ENCODE data around the gene GCH1. TPM values are rescaled to one million over a fixed set of nuclear protein-coding genes. Genes with fewer than 3 reads are reported as not detected.
"Not testable (repeated sequence)": the region's sequence is repeated elsewhere in the genome, so short reads cannot be mapped to it uniquely, and the experiment has no call there.

Gene GCH1
- total and polyA plus RNA-seq, 2 donors (not counting 1 experiment from before 2014, with no cell fraction given): 1.3 to 1.5 TPM

- no peaks in the 10 kb centered on the region for H3K9me3 ChIP-seq (ENCODE audit: control insufficient read depth, insufficient read depth, low read depth, low read length)
- H3K4me2 ChIP-seq (ENCODE audit: extremely low read depth, insufficient read depth, low read length): no peak overlapping the region
- H3K4me3 ChIP-seq (replicated peaks in 1 of 4; ENCODE audit: control extremely low read depth in 1 of 4, insufficient read depth in 1 of 4, low read depth in 3 of 4, low read length in 4 of 4): no peak overlapping the region
- H4K20me1 ChIP-seq (ENCODE audit: control insufficient read depth, extremely low read depth, insufficient read depth, low read length): no peaks in the 10 kb centered on the region
- H2AFZ ChIP-seq (ENCODE audit: low read length): no peak overlapping the region
- no peak overlapping the region for H3K27ac ChIP-seq (ENCODE audit: insufficient read depth, low read length)
- no peaks in the 10 kb centered on the region for H3K79me2 ChIP-seq (ENCODE audit: control insufficient read depth, insufficient read depth, low read length)
- H3K27me3 ChIP-seq (ENCODE audit: control insufficient read depth, insufficient read depth, low read length): no peaks in the 10 kb centered on the region
- no peak for DNase-seq (ENCODE audit: low read depth in 2 of 2)
- H3K4me1 ChIP-seq (ENCODE audit: control insufficient read depth, extremely low read depth, insufficient read depth, low read length): no peaks in the 10 kb centered on the region
- H3K9ac ChIP-seq (ENCODE audit: insufficient read depth, low read length): no peak overlapping the region
- TF ChIP-seq, protein P1, sequence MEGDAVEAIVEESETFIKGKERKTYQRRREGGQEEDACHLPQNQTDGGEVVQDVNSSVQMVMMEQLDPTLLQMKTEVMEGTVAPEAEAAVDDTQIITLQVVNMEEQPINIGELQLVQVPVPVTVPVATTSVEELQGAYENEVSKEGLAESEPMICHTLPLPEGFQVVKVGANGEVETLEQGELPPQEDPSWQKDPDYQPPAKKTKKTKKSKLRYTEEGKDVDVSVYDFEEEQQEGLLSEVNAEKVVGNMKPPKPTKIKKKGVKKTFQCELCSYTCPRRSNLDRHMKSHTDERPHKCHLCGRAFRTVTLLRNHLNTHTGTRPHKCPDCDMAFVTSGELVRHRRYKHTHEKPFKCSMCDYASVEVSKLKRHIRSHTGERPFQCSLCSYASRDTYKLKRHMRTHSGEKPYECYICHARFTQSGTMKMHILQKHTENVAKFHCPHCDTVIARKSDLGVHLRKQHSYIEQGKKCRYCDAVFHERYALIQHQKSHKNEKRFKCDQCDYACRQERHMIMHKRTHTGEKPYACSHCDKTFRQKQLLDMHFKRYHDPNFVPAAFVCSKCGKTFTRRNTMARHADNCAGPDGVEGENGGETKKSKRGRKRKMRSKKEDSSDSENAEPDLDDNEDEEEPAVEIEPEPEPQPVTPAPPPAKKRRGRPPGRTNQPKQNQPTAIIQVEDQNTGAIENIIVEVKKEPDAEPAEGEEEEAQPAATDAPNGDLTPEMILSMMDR (conservative IDR thresholded peaks at IDR 0.05 in 1 of 2, IDR thresholded peaks at IDR 0.05 in 1 of 2; ENCODE audit: low read depth in 1 of 2, low read length in 2 of 2): no peak
- no peak for TF ChIP-seq EZH2 (IDR thresholded peaks at IDR 0.05; ENCODE audit: low read length, missing control alignments)
- H3K36me3 ChIP-seq (ENCODE audit: control insufficient read depth, insufficient read depth, low read length): no peaks in the 10 kb centered on the region
Measured at GRCh38 chr14:54918427-54918826, 15.8 kb upstream of the GCH1 start.

- H3K9ac ChIP-seq (ENCODE audit: insufficient read depth, low read length): no peak overlapping the region
- TF ChIP-seq, protein P1 (conservative IDR thresholded peaks at IDR 0.05 in 1 of 2, IDR thresholded peaks at IDR 0.05 in 1 of 2; ENCODE audit: low read depth in 1 of 2, low read length in 2 of 2): no peak
- TF ChIP-seq EZH2 (IDR thresholded peaks at IDR 0.05; ENCODE audit: low read length, missing control alignments): no peak
- H3K4me3 ChIP-seq (replicated peaks in 1 of 4; ENCODE audit: control extremely low read depth in 1 of 4, insufficient read depth in 1 of 4, low read depth in 3 of 4, low read length in 4 of 4): no peak overlapping the region
- H3K27me3 ChIP-seq (ENCODE audit: control insufficient read depth, insufficient read depth, low read length): no peaks in the 10 kb centered on the region
- DNase-seq (ENCODE audit: low read depth in 2 of 2): no peak
- H4K20me1 ChIP-seq (ENCODE audit: control insufficient read depth, extremely low read depth, insufficient read depth, low read length): no peaks in the 10 kb centered on the region
- H3K36me3 ChIP-seq (ENCODE audit: control insufficient read depth, insufficient read depth, low read length): no peaks in the 10 kb centered on the region
- no peak overlapping the region for H3K27ac ChIP-seq (ENCODE audit: insufficient read depth, low read length)
- no peaks in the 10 kb centered on the region for H3K9me3 ChIP-seq (ENCODE audit: control insufficient read depth, insufficient read depth, low read depth, low read length)
- H3K79me2 ChIP-seq (ENCODE audit: control insufficient read depth, insufficient read depth, low read length): no peaks in the 10 kb centered on the region
- H2AFZ ChIP-seq (ENCODE audit: low read length): no peak overlapping the region
- no peaks in the 10 kb centered on the region for H3K4me1 ChIP-seq (ENCODE audit: control insufficient read depth, extremely low read depth, insufficient read depth, low read length)
- no peak overlapping the region for H3K4me2 ChIP-seq (ENCODE audit: extremely low read depth, insufficient read depth, low read length)
Measured at GRCh38 chr14:54916101-54916500, 13.5 kb upstream of the GCH1 start.

- Histone ChIP-seq H2AFZ (ENCODE audit: low read length) (no peak overlapping the region), H3K9ac (ENCODE audit: insufficient read depth, low read length) (no peak overlapping the region), H3K4me1 (ENCODE audit: control insufficient read depth, extremely low read depth, insufficient read depth, low read length) (no peaks in the 10 kb centered on the region), H3K36me3 (ENCODE audit: control insufficient read depth, insufficient read depth, low read length) (no peaks in the 10 kb centered on the region), H3K27ac (ENCODE audit: insufficient read depth, low read length) (no peak overlapping the region), H4K20me1 (ENCODE audit: control insufficient read depth, extremely low read depth, insufficient read depth, low read length) (no peaks in the 10 kb centered on the region), H3K9me3 (ENCODE audit: control insufficient read depth, insufficient read depth, low read depth, low read length) (no peaks in the 10 kb centered on the region), H3K4me3 (replicated peaks in 1 of 4; ENCODE audit: control extremely low read depth in 1 of 4, insufficient read depth in 1 of 4, low read depth in 3 of 4, low read length in 4 of 4) (no peak overlapping the region), H3K79me2 (ENCODE audit: control insufficient read depth, insufficient read depth, low read length) (no peaks in the 10 kb centered on the region), H3K27me3 (ENCODE audit: control insufficient read depth, insufficient read depth, low read length) (no peaks in the 10 kb centered on the region), H3K4me2 (ENCODE audit: extremely low read depth, insufficient read depth, low read length) (no peak overlapping the region)
- no peak for DNase-seq (ENCODE audit: low read depth in 2 of 2)
- TF ChIP-seq, protein P1 (conservative IDR thresholded peaks at IDR 0.05 in 1 of 2, IDR thresholded peaks at IDR 0.05 in 1 of 2; ENCODE audit: low read depth in 1 of 2, low read length in 2 of 2): no peak
- TF ChIP-seq EZH2 (IDR thresholded peaks at IDR 0.05; ENCODE audit: low read length, missing control alignments): no peak
Measured at GRCh38 chr14:54909817-54910558, 7.4 kb upstream of the GCH1 start.

DNA sequence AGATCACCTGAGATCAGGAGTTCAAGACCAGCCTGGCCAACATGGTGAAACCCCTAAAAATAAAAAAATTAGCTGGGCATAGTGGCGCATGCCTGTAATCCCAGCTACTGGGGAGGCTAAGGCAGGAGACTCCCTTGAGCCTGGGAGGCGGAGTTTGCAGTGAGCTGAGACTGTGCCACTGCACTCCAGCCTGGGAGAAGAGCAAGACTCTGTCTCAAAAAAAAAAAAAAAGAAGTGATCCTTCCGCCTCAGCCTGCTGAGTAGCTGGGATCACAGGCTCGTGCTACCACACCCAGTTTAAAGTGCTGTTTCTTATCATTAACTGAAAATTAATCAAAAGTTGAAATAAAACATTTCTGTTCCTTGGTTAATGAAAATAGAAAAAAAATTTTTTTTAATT is 6.3 kb upstream of the GCH1 start:
- not testable (repeated sequence) for H3K4me3 ChIP-seq (replicated peaks in 1 of 4; ENCODE audit: control extremely low read depth in 1 of 4, insufficient read depth in 1 of 4, low read depth in 3 of 4, low read length in 4 of 4); H3K4me2 ChIP-seq (ENCODE audit: extremely low read depth, insufficient read depth, low read length); H2AFZ ChIP-seq (ENCODE audit: low read length); H4K20me1 ChIP-seq (ENCODE audit: control insufficient read depth, extremely low read depth, insufficient read depth, low read length); DNase-seq (ENCODE audit: low read depth in 2 of 2); H3K27ac ChIP-seq (ENCODE audit: insufficient read depth, low read length); H3K79me2 ChIP-seq (ENCODE audit: control insufficient read depth, insufficient read depth, low read length); H3K9me3 ChIP-seq (ENCODE audit: control insufficient read depth, insufficient read depth, low read depth, low read length); H3K36me3 ChIP-seq (ENCODE audit: control insufficient read depth, insufficient read depth, low read length); H3K27me3 ChIP-seq (ENCODE audit: control insufficient read depth, insufficient read depth, low read length); H3K4me1 ChIP-seq (ENCODE audit: control insufficient read depth, extremely low read depth, insufficient read depth, low read length); H3K9ac ChIP-seq (ENCODE audit: insufficient read depth, low read length)

Data from fibroblast of lung (primary cell).